Transverse colon (tissue), 4 donors: ENCODE data around the gene VPS13A. TPM values are rescaled to one million over a fixed set of nuclear protein-coding genes. Genes with fewer than 3 reads are reported as not detected.

ENCODE experiments used
- DNase-seq: peaks from one replicate; pipeline ENCODE4 v3.0.0-alpha.2; 2019
- H3K27ac ChIP-seq, 4 donors: fragments of 200-600 bp; sonication (generic); 2 replicates each; pipeline ENCODE4 v1.5.1; 2016 to 2018; ENCODE audit warnings: inconsistent platforms in 4 of 4
- H3K27me3 ChIP-seq: fragments of 200-600 bp; sonication (generic); 2 replicates; pipeline ENCODE4 v1.5.1; 2017; ENCODE audit warnings: inconsistent platforms
- H3K36me3 ChIP-seq, 4 donors: fragments of 200-600 bp; sonication (generic); 2 replicates each; pipeline ENCODE4 v1.5.1; 2017 to 2019; ENCODE audit warnings: inconsistent platforms in 4 of 4
- H3K4me1 ChIP-seq, 4 donors: fragments of 200-600 bp; sonication (generic); 2 replicates each; pipeline ENCODE4 v1.5.1; 2017 to 2020; ENCODE audit warnings: inconsistent platforms in 4 of 4
- H3K4me3 ChIP-seq, 4 donors: fragments of 200-600 bp; sonication (generic); 1 replicate in 1 of 4; 2 replicates in 3 of 4; pipeline versions ENCODE4 v1.5.1 to v1.6.1; 2017 to 2019; ENCODE audit warnings: inconsistent platforms in 4 of 4
- H3K9me3 ChIP-seq, 2 donors: fragments of 200-600 bp; sonication (generic); 2 replicates each; pipeline ENCODE4 v1.5.1; 2017 to 2019; ENCODE audit warnings: inconsistent platforms in 2 of 2
- EP300 ChIP-seq: sonication (generic); formaldehyde crosslinking; IDR thresholded peaks from one replicate; pipeline ENCODE4 v1.6.1; 2017; ENCODE audit warnings: antibody characterized with exemption, low read depth
- POLR2A ChIP-seq: fragments of 450-650 bp; IDR thresholded peaks from one replicate; pipeline ENCODE4 v1.6.1; 2016; ENCODE audit warnings: antibody characterized with exemption, mild to moderate bottlenecking, moderate library complexity
- POLR2AphosphoS5 ChIP-seq, 3 donors: sonication (generic); formaldehyde crosslinking; IDR thresholded peaks; one replicate each; pipeline ENCODE4 v1.6.1; 2016; ENCODE audit warnings: antibody characterized with exemption in 3 of 3
- WGBS, 2 donors: methylation state at CpG; one replicate each; pipeline ENCODE4 v1.1.5; 2018; ENCODE audit warnings: low coverage in 1 of 2; 5-methylcytosine and 5-hydroxymethylcytosine counted together
- in situ Hi-C, 4 donors: fragments of 200-750 bp; cut with MboI; loops; one replicate each; pipeline versions ENCODE4 v1.15.0 to v1.15.1; 2017; ENCODE audit warnings: low sequenced_read_pairs in 3 of 4, low pct_ligation_motif_present in 1 of 4, low pct_unique_long_range_greater_than_20kb in 1 of 4
- intact Hi-C: fragments of 100-400 bp; cut with DNase I; formaldehyde crosslinking; loops from one replicate; pipeline ENCODE4 v1.15.1; 2023; ENCODE audit warnings: low total_unique reads
- total RNA-seq, 4 donors: library from RNA; depleted of rRNA; stranded (reverse); fragments of >200 nt; gene quantifications; one replicate each; pipeline ENCODE4 v1.1.0, GENCODE V29; 2016
- TF ChIP-seq, protein P1 (sequence below), 5 experiments: fragments of 200-600 bp in 3 of 5; fragments of 450-650 bp in 2 of 5; sonication (generic) in 3 of 5; IDR thresholded peaks; 1 replicate in 2 of 5; 2 replicates in 3 of 5; pipeline ENCODE4 v1.5.1; 2016 to 2017; ENCODE audit warnings: antibody characterized with exemption in 5 of 5, inconsistent platforms in 3 of 5, mild to moderate bottlenecking in 2 of 5, moderate library complexity in 1 of 5

Gene VPS13A
- total RNA-seq, 4 donors from 2014 or later: 88.8 to 148 (median 115) TPM

DNA sequence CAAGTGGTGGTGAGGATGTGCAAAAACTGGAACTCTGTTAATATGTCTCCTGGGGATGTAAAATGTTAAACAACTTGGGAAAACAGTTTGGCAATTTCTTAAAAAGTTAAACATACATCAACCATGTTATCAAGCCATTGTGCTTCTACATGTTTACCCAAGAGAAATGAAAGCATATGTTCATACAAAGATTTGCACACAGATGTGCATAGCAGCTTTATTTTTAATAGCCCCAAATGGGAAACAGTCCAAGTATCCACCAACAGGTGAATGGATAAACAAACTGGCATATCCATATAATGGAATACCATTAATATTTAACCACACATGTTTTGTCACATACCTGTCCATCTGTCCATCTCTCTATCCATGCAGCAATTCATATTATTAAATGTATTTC lies 6.2 kb downstream of the VPS13A start:
- H3K27ac ChIP-seq: no peak overlapping the region
- DNase-seq: no peak
- no peaks in the 10 kb centered on the region for H3K9me3 ChIP-seq
- H3K4me3 ChIP-seq: no peak overlapping the region
- intact Hi-C loops (no loop called here), in situ Hi-C loops (no loop called here)
- TF ChIP-seq, protein P1, sequence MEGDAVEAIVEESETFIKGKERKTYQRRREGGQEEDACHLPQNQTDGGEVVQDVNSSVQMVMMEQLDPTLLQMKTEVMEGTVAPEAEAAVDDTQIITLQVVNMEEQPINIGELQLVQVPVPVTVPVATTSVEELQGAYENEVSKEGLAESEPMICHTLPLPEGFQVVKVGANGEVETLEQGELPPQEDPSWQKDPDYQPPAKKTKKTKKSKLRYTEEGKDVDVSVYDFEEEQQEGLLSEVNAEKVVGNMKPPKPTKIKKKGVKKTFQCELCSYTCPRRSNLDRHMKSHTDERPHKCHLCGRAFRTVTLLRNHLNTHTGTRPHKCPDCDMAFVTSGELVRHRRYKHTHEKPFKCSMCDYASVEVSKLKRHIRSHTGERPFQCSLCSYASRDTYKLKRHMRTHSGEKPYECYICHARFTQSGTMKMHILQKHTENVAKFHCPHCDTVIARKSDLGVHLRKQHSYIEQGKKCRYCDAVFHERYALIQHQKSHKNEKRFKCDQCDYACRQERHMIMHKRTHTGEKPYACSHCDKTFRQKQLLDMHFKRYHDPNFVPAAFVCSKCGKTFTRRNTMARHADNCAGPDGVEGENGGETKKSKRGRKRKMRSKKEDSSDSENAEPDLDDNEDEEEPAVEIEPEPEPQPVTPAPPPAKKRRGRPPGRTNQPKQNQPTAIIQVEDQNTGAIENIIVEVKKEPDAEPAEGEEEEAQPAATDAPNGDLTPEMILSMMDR (IDR thresholded peaks at IDR 0.05): no peak
- TF ChIP-seq POLR2A (no peak), EP300 (no peak), POLR2AphosphoS5 (IDR thresholded peaks at IDR 0.05) (no peak)
- no peaks in the 10 kb centered on the region for H3K27me3 ChIP-seq
- H3K36me3 ChIP-seq: no peaks in the 10 kb centered on the region
- H3K4me1 ChIP-seq: peaks cover 0 to 21% (median 11%) of the 10 kb centered on the region in 4 donors

DNA sequence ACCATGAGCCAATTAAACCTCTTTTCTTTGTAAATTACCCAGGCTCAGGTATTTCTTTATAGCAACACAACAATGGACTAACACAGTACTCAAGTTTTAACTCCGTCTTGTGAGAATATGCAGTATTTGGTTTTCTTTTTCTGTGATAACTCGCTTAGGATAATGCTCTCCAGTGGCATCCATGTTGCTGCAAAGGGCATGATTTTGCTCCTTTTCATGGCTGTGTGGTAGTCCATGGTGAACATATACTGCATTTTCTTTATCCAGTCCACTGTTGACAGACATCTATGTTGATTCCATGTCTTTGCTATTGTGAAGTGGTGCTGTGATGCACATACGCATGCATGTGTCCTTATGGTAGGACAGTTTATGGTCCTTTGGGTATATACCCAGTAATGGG lies 10.9 kb downstream of the VPS13A start:
- intact Hi-C loops (no loop called here), in situ Hi-C loops (no loop called here)
- Histone ChIP-seq H3K27me3 (no peaks in the 10 kb centered on the region), H3K36me3 (no peaks in the 10 kb centered on the region), H3K27ac (no peak overlapping the region), H3K9me3 (no peaks in the 10 kb centered on the region), H3K4me1 (no peaks in the 10 kb centered on the region), H3K4me3 (no peak overlapping the region)
- no peak for DNase-seq
- TF ChIP-seq POLR2AphosphoS5 (IDR thresholded peaks at IDR 0.05) (no peak), POLR2A (no peak), EP300 (no peak)
- 97% methylated on average over 3 of the region's 3 CpGs for WGBS, 2 donors

DNA sequence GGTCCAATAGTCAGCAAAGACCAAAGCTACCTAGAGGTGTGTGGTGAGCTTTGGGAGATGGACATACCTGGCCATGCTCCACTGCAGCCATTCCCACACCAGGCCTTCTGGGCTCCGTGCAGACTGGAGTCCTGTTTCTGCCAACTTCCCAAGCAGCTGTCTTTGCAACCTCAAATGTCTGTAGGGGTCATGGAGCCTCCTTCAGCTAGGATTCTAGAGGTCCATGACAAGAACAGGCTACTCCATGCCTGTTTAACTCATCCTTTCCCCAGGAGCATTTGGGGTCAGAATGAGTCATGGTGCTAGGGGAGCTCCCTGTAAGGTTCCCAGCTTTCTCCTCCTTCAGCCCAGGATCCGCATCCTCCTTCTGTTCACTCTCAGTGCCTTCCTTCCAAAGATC lies 17.1 kb downstream of the VPS13A start:
- H3K9me3 ChIP-seq: no peaks in the 10 kb centered on the region
- in situ Hi-C loops (no loop called here), intact Hi-C loops (no loop called here)
- H3K27ac ChIP-seq: no peak overlapping the region
- H3K27me3 ChIP-seq: no peaks in the 10 kb centered on the region
- 93% methylated on average over 2 of the region's 2 CpGs; no CpG with 5 or more reads in 1 of the 2 donors for WGBS, 2 donors
- DNase-seq: no peak
- no peaks in the 10 kb centered on the region for H3K4me1 ChIP-seq
- no peak overlapping the region for H3K4me3 ChIP-seq
- no peaks in the 10 kb centered on the region for H3K36me3 ChIP-seq
- TF ChIP-seq EP300 (no peak), POLR2AphosphoS5 (IDR thresholded peaks at IDR 0.05) (no peak), POLR2A (no peak)
- TF ChIP-seq, protein P1 (IDR thresholded peaks at IDR 0.05): no peak

DNA sequence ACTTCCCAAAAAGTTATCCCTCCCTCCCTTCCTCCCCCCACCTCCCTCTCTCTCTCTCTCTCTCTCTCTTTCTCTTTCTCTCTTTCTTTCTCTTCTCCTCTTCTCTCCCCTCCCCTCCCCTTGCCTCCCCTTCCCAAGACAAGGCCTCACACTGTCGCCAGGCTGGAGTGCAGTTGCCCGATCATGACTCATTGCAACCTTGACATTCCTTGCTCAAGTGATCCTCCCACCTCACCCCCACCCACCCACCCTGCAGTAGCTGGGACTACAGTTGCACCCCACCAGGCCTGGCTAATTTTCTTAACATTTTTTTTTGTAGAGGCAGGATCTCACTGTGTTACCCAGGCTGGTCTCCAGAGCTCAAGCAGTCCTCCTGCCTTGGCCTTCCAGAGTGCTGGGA lies 32.8 kb downstream of the VPS13A start:
- DNase-seq: no peak
- Histone ChIP-seq H3K9me3 (no peaks in the 10 kb centered on the region), H3K4me3 (no peak overlapping the region), H3K36me3 (peaks cover 0 to 19% (median 7%) of the 10 kb centered on the region in 4 donors), H3K27me3 (no peaks in the 10 kb centered on the region), H3K27ac (no peak overlapping the region), H3K4me1 (no peaks in the 10 kb centered on the region)
- in situ Hi-C loops: no loop called here
- 93% methylated on average over 2 of the region's 2 CpGs; no CpG with 5 or more reads in 1 of the 2 donors for WGBS, 2 donors
- intact Hi-C loops: loop anchor here (10.0 kb wide), 1 partner anchor 45 kb away; no protein-coding TSS in a partner anchor
- TF ChIP-seq EP300 (no peak), POLR2A (no peak), POLR2AphosphoS5 (IDR thresholded peaks at IDR 0.05) (no peak)
- TF ChIP-seq, protein P1 (IDR thresholded peaks at IDR 0.05): no peak

DNA sequence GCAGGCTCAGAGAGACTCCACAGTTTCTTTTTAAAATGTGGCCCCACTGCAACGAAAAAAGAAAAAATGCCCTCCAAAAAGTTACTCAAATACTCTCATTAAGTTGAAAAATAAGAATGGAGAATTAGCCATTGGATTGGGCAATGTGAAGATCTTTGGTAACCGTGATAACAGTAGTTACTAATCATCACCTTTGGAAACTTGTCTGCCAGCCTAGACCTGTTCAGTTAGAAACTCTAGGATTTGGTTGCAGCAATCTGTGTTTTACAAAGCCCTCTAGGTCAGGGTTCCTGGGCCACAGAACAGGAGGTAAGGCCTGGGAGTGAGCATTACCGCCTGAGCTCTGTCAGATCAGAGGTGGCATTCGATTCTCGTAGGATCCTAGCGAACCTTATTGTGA lies 34.2 kb downstream of the VPS13A start:
- DNase-seq: no peak
- H3K9me3 ChIP-seq: no peaks in the 10 kb centered on the region
- TF ChIP-seq POLR2AphosphoS5 (IDR thresholded peaks at IDR 0.05): no peak
- WGBS, 2 donors: 88 to 100% methylated on average over 1 to 6 of the region's 6 CpGs
- H3K4me3 ChIP-seq: no peak overlapping the region
- no peak overlapping the region for H3K27ac ChIP-seq
- intact Hi-C loops (loop anchor here (10.0 kb wide), 1 partner anchor 47 kb away; no protein-coding TSS in a partner anchor), in situ Hi-C loops (no loop called here)
- H3K4me1 ChIP-seq: no peaks in the 10 kb centered on the region
- peaks cover 0 to 17% (median 7%) of the 10 kb centered on the region in 4 donors for H3K36me3 ChIP-seq
- H3K27me3 ChIP-seq: no peaks in the 10 kb centered on the region
